HG03575 (cell line): ENCODE data around the gene AGGF1.
"Not testable (repeated sequence)": the region's sequence is repeated elsewhere in the genome, so short reads cannot be mapped to it uniquely, and the experiment has no call there.

ENCODE experiments used
- ATAC-seq: cut with Tn5 transposase; IDR thresholded peaks from one replicate; pipeline ENCODE4 v1.9.1; 2021; ENCODE audit not compliant: unreplicated experiment, insufficient number of reproducible peaks, low FRiP score; ENCODE audit errors: extremely low read depth

AGGF1 gene

GRCh38 chr5:77080905-77081304 lies 50.7 kb downstream of the AGGF1 start:
- ATAC-seq, result no peak

GRCh38 chr5:77082280-77082679 lies 52.1 kb downstream of the AGGF1 start:
- no peak for ATAC-seq

GRCh38 chr5:77083088-77083487 lies 52.9 kb downstream of the AGGF1 start:
- no peak for ATAC-seq

- ATAC-seq, result no peak
Observed at GRCh38 chr5:77086368-77086688, 56.1 kb downstream of the AGGF1 start.

- ATAC-seq, result no peak
Observed at GRCh38 chr5:77086689-77087483, 56.7 kb downstream of the AGGF1 start, which contains the start of gene ZBED3. Gene ZBED3 (minus strand): TSS chr5:77087285. CDS start chr5:77077878, 9,407 bp downstream.

GRCh38 chr5:77087484-77088261 lies 57.5 kb downstream of the AGGF1 start:
- ATAC-seq, result no peak

GRCh38 chr5:77095189-77095588 lies 65.0 kb downstream of the AGGF1 start:
- no peak for ATAC-seq

GRCh38 chr5:77101298-77101697 lies 71.1 kb downstream of the AGGF1 start:
- no peak for ATAC-seq

- ATAC-seq, result no peak
Observed at GRCh38 chr5:77102549-77102948, 72.3 kb downstream of the AGGF1 start.

GRCh38 chr5:77103457-77103856 lies 73.3 kb downstream of the AGGF1 start:
- no peak for ATAC-seq

GRCh38 chr5:77104813-77105212 lies 74.6 kb downstream of the AGGF1 start:
- ATAC-seq, result no peak

GRCh38 chr5:77107035-77107434 lies 76.8 kb downstream of the AGGF1 start:
- not testable (repeated sequence) for ATAC-seq
